Hepatocyte (in vitro differentiated cells): ENCODE data around the gene CACNA1B. TPM values are rescaled to one million over a fixed set of nuclear protein-coding genes. Genes with fewer than 3 reads are reported as not detected.

ENCODE experiments used
- DNase-seq: peaks from one replicate; pipeline ENCODE4 v3.0.0-alpha.2; 2016; ENCODE audit warnings: low spot score
- H2AFZ ChIP-seq: fragments of 200-600 bp; sonication (generic); 2 replicates; pipeline ENCODE4 v1.6.0; 2016; ENCODE audit warnings: antibody characterized with exemption, mild to moderate bottlenecking
- H3K27ac ChIP-seq: fragments of 200-600 bp; sonication (generic); 2 replicates; pipeline ENCODE4 v1.5.1; 2016; ENCODE audit warnings: mild to moderate bottlenecking
- H3K27me3 ChIP-seq: fragments of 200-600 bp; sonication (generic); 2 replicates; pipeline ENCODE4 v1.6.1; 2016
- H3K36me3 ChIP-seq: fragments of 200-600 bp; sonication (generic); replicated peaks from 2 replicates; pipeline ENCODE4 v1.5.1; 2016; ENCODE audit warnings: low read depth; ENCODE audit not compliant: insufficient read depth
- H3K4me1 ChIP-seq: fragments of 200-600 bp; sonication (generic); 2 replicates; pipeline ENCODE4 v1.5.1; 2016; ENCODE audit warnings: mild to moderate bottlenecking, moderate library complexity; ENCODE audit not compliant: insufficient read depth
- H3K4me2 ChIP-seq: fragments of 200-600 bp; sonication (generic); 2 replicates; pipeline ENCODE4 v1.6.0; 2016
- H3K4me3 ChIP-seq: fragments of 200-600 bp; sonication (generic); 2 replicates; pipeline ENCODE4 v1.5.1; 2016; ENCODE audit warnings: mild to moderate bottlenecking
- H3K79me2 ChIP-seq: fragments of 200-600 bp; sonication (generic); 2 replicates; pipeline ENCODE4 v1.6.0; 2017; ENCODE audit warnings: mild to moderate bottlenecking
- H3K9me2 ChIP-seq: fragments of 200-600 bp; sonication (generic); replicated peaks from 2 replicates; pipeline ENCODE4 v1.6.0; 2017; ENCODE audit warnings: mild to moderate bottlenecking; ENCODE audit not compliant: insufficient read depth
- H3K9me3 ChIP-seq: fragments of 200-600 bp; sonication (generic); 2 replicates; pipeline ENCODE4 v1.5.1; 2016; ENCODE audit warnings: low read depth, mild to moderate bottlenecking
- H4K20me1 ChIP-seq: fragments of 200-600 bp; sonication (generic); 2 replicates; pipeline ENCODE4 v1.6.0; 2016; ENCODE audit warnings: mild to moderate bottlenecking; ENCODE audit not compliant: insufficient read depth, poor library complexity, severe bottlenecking
- EZH2 ChIP-seq: fragments of 200-600 bp; sonication (generic); IDR thresholded peaks from 2 replicates; pipeline ENCODE4 v1.6.1; 2016; ENCODE audit warnings: antibody characterized with exemption, mild to moderate bottlenecking, borderline replicate concordance
- EZH2phosphoT487 ChIP-seq: fragments of 200-600 bp; sonication (generic); IDR thresholded peaks from one replicate; pipeline ENCODE4 v1.6.1; 2018; ENCODE audit warnings: antibody characterized with exemption, mild to moderate bottlenecking, low read depth, moderate library complexity; ENCODE audit not compliant: unreplicated experiment, severe bottlenecking
- WGBS: methylation state at CpG from one replicate; pipeline ENCODE4 v1.1.6; 2016; ENCODE audit warnings: low lambda C conversion rate; ENCODE audit errors: missing lambda C conversion rate; 5-methylcytosine and 5-hydroxymethylcytosine counted together
- polyA plus RNA-seq: library from polyadenylated mRNA; unstranded; fragments of >200 nt; fragmentation: Nextera tagmentation; extraction: Ambion mirVana; gene quantifications from 2 replicates; pipeline ENCODE4 v1.2.1, GENCODE V29; 2016
- total RNA-seq: library from RNA; depleted of rRNA; stranded (reverse); fragments of >200 nt; gene quantifications from 2 replicates; pipeline ENCODE4 v1.2.3, GENCODE V29; 2014
- TF ChIP-seq, protein P1 (sequence below): fragments of 200-600 bp; sonication (generic); IDR thresholded peaks from 2 replicates; pipeline ENCODE4 v1.5.1; 2016; ENCODE audit warnings: antibody characterized with exemption, mild to moderate bottlenecking; ENCODE audit not compliant: poor library complexity

Gene CACNA1B
- total and polyA plus RNA-seq, 2 experiments from 2014 or later, result 0.30 to 0.39 TPM

DNA sequence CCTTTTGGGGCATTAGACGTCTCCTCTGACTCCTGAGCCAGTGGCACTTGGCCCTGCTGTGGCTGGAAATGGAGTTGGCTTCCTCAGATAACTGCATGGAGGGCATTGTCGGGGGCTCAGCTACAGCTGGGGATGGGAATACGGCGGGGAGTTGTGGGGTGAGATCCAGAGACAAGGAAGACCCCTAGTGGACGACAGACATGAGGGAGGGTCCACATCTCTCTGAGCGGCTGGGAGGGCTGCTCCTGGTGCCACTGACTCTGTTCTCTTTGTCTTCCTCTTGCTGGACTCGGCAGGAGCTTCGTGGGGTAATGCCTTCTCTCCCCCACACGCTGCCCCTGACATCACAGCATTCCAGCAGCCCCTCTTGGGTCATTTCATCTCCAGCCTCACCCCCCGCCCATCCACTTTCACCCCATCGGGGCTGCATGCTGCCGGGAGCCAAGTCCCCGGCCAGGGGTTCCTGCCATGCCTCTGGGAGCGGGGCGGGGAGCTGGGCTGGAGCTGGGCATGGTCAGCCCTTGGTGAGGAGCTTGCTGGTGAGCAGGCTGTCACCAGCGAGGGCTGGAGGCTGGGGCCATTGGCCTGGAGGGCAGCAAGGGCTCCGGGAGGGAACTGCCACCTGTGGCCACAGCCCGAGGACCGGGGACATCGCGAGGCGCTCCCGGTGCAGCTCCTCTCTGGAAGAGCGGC lies 172.3 kb downstream of the CACNA1B start:
- 89% methylated on average over 17 of the region's 24 CpGs for WGBS
- H3K4me3 ChIP-seq, result no peak overlapping the region
- H3K4me2 ChIP-seq, result no peak overlapping the region
- H4K20me1 ChIP-seq, result no peaks in the 10 kb centered on the region
- H3K4me1 ChIP-seq, result no peaks in the 10 kb centered on the region
- no peaks in the 10 kb centered on the region for H3K9me2 ChIP-seq
- H3K36me3 ChIP-seq, result no peaks in the 10 kb centered on the region
- no peak for TF ChIP-seq EZH2phosphoT487
- no peak for TF ChIP-seq EZH2
- TF ChIP-seq, protein P1, sequence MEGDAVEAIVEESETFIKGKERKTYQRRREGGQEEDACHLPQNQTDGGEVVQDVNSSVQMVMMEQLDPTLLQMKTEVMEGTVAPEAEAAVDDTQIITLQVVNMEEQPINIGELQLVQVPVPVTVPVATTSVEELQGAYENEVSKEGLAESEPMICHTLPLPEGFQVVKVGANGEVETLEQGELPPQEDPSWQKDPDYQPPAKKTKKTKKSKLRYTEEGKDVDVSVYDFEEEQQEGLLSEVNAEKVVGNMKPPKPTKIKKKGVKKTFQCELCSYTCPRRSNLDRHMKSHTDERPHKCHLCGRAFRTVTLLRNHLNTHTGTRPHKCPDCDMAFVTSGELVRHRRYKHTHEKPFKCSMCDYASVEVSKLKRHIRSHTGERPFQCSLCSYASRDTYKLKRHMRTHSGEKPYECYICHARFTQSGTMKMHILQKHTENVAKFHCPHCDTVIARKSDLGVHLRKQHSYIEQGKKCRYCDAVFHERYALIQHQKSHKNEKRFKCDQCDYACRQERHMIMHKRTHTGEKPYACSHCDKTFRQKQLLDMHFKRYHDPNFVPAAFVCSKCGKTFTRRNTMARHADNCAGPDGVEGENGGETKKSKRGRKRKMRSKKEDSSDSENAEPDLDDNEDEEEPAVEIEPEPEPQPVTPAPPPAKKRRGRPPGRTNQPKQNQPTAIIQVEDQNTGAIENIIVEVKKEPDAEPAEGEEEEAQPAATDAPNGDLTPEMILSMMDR, result no peak
- DNase-seq, result no peak
- H3K79me2 ChIP-seq, result no peaks in the 10 kb centered on the region
- no peaks in the 10 kb centered on the region for H3K27me3 ChIP-seq
- H3K9me3 ChIP-seq, result no peaks in the 10 kb centered on the region
- no peak overlapping the region for H2AFZ ChIP-seq
- H3K27ac ChIP-seq, result no peak overlapping the region

DNA sequence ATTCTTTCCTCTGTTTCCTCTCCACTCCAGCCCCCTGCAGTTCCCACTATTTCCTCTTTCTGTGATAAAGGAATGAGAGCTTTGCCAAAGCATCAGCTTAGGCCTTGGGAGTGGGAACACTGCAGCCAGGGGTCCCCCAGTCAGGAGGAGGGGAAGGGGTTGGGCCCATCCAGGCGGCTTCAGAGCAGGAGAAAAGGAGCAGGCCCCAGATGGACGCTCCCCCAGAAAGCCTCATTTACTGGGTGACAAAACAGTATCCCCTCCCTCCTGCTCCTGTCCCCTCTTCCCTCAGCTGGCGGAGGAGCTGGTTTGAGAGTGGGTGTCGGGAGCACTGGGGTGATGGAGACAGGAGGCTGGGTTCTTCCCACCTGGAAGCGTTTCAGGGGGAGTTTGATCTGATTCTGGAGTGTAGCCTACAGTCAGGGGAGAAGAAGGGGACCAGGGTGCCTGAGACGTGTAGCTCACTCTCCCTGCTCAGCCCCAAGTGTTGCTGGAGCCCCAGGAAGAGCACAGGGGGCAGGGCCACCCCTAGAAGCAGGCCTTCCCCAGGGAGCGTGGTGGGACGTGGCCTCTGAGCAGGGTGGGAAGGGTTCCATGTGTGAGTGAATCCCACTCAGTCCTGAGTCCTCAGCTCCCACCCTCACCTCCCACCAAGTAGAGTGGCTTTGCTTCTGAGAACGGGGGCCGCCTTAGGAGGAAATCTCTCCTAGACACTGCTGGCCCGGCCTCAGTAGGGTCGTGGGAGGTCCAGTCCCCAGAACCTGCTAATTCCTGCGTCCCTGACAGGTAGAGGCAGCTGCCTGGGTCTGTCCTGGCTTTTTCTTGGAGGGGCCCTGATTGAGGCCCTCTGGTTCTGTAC lies 173.1 kb downstream of the CACNA1B start:
- Histone ChIP-seq H3K4me3 (no peak overlapping the region), H4K20me1 (no peaks in the 10 kb centered on the region), H2AFZ (no peak overlapping the region), H3K4me1 (no peaks in the 10 kb centered on the region), H3K27me3 (no peaks in the 10 kb centered on the region), H3K79me2 (no peaks in the 10 kb centered on the region), H3K27ac (no peak overlapping the region), H3K9me2 (no peaks in the 10 kb centered on the region), H3K36me3 (no peaks in the 10 kb centered on the region), H3K9me3 (no peaks in the 10 kb centered on the region), H3K4me2 (no peak overlapping the region)
- no peak for TF ChIP-seq EZH2phosphoT487
- TF ChIP-seq, protein P1, result no peak
- no peak for TF ChIP-seq EZH2
- no peak for DNase-seq
- WGBS, result 85% methylated on average over 13 of the region's 13 CpGs

DNA sequence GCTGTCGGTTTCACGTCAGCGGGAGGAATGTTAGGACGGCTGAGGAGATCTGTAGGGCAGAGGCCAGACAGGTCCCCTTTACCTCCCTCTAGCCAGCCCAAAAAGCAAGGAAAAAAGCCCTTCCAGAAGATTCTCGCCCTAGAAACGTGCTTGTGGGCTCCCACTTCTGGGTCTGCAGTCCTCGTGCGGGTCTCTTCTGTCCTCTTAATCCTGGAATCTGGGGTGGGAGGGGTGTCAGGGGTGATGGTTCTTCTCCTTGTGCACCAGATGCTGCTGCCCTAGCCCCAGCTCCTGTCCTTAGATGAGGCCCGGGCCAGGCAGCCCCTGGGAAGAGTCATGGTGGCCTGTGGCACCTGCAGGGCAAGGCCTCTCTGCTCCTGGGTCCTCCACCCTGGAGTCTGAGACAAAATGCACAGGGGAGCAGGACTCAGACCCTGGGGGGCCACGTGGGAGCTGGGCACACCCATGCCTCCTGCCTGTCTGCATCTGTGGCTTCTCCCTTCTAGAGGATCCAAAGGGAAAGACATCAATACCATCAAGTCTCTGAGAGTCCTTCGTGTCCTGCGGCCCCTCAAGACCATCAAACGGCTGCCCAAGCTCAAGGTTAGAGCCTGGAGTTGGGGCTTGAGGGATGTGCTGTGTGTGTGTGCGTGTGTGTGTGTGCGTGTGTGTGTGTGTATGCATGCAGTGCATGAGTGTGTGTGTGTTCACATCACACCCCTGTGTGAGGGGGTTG lies 174.2 kb downstream of the CACNA1B start:
- Histone ChIP-seq H3K4me2 (no peak overlapping the region), H4K20me1 (no peaks in the 10 kb centered on the region), H3K9me2 (no peaks in the 10 kb centered on the region), H3K79me2 (no peaks in the 10 kb centered on the region), H3K27ac (no peak overlapping the region), H3K27me3 (no peaks in the 10 kb centered on the region), H3K4me3 (no peak overlapping the region), H3K4me1 (no peaks in the 10 kb centered on the region), H2AFZ (no peak overlapping the region), H3K9me3 (no peaks in the 10 kb centered on the region), H3K36me3 (no peaks in the 10 kb centered on the region)
- WGBS, result 89% methylated on average over 15 of the region's 15 CpGs
- no peak for DNase-seq
- TF ChIP-seq EZH2 (no peak), EZH2phosphoT487 (no peak)
- TF ChIP-seq, protein P1, result no peak
